ENCODE results near the gene RPEL1.
A peak's percentile ranks its signal among the peaks of the same experiment; 100 is the strongest.

The RPEL1 gene

GRCh38 chr10:103278537-103278823 lies 32.8 kb downstream of the RPEL1 start:
- peak overlapping the region; percentile 21 for H3K4me3 ChIP-seq (ENCODE audit: low read depth, low read length)

DNA sequence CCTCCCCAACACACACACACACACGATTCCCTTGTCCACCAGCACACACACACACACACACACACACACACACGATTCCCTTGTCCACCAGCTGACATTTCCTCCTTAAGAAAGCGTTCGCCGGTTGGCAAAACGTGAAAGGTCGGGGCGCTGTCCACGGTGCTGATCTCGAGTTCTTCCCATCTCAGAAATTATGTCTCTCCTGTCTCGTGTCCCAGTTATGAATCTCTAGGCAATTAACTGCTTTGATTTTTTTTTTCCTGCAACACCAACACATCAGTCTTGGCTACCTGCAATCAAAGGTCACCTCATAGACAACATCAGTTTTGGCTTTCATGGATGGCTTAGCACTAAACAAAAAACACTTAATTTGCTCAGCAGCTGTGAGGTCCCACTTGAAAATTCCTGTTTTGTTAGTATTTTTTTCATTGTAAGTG lies 33.2 kb downstream of the RPEL1 start:
- peak overlapping the region; percentile 21 for H3K4me3 ChIP-seq (ENCODE audit: low read depth, low read length)

DNA sequence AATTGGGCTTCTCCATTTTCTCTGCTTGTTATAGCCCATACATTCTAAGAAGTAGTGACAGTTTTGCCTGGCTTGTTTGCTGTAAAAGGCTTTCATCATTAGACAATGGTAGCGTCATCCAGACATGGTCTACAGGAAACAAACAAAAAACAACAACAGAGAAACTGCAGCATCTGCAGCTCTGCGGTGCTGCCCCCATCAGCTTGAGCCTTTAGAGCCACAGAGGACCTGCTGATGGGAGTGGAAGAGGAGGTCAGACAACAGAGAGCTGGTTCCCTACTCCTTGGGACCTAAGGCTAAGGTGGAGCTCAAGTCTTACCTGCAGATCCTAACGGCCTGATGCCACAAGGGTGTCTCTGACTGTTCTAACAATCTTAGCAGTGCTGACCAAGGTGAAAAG lies 34.3 kb downstream of the RPEL1 start:
- H3K4me3 ChIP-seq (ENCODE audit: low read depth, low read length), result no peak overlapping the region

GRCh38 chr10:103280506-103280905 lies 34.8 kb downstream of the RPEL1 start:
- no peak overlapping the region for H3K4me3 ChIP-seq (ENCODE audit: low read depth, low read length)

DNA sequence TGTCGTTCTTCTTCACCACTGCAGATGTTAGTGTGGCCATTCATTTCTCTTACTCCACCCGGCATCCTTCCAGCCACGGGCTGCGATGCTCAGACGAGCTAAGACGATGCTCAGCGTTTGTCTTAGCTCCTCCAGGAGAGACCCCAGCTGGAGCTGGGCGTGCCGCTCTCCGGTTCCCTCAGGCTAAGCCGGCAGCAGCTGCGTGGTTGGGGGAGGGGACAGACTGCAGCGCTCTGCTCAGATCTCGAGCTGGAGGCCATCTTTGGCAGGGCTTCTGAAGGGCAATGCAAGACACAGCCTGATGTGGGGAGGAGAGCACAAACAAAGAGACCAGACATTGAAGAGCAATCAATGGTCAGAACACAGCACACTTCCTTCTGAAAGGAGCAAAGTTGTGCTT lies 36.1 kb downstream of the RPEL1 start:
- no peak overlapping the region for H3K4me3 ChIP-seq (ENCODE audit: low read depth, low read length)

- no peak overlapping the region for H3K4me3 ChIP-seq (ENCODE audit: low read depth, low read length)
Measured at GRCh38 chr10:103282961-103283360, 37.3 kb downstream of the RPEL1 start.

GRCh38 chr10:103284170-103284569 lies 38.5 kb downstream of the RPEL1 start:
- H3K4me3 ChIP-seq (ENCODE audit: low read depth, low read length), result no peak overlapping the region

DNA sequence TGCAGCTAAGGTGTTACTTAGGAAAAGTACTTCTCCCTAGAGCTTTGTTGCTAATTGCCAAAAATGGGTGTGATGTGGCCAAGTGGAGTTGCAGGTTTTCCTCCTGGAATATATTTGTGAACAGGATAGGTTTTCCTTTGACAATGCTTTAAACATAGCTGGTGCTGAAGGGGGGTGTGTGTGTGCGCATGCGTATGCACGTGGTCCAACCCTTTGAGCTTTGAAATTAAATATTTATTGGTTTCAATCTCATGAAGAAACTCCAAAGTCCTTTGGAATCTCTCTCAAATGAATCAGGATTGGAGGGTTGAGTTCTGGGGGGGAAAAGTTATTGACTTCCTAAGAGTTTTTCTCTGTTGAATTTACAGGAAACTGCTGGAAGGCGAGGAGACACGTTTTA lies 42.3 kb downstream of the RPEL1 start:
- no peak overlapping the region for H3K4me3 ChIP-seq (ENCODE audit: low read depth, low read length)

DNA sequence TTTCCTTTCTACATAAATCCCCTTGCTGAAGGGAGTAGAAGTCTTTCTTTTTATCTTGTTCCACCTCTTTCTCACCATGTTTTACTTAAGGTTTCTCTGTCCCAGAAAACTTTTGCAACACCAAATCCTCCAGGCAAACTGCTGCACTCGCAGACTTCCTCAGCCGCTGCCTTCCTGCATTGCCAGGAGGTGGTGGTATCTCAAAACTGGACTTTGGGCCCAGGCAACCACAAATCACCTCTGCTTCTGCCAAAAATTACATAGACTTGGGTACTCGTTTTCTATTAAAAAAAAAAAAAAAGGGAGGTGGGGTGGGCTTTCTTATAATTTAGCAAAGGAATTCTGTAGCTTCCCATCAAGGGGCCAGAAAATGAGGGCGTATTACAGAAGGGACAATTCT lies 45.9 kb downstream of the RPEL1 start:
- no peak overlapping the region for H3K4me3 ChIP-seq (ENCODE audit: low read depth, low read length)

GRCh38 chr10:103295374-103296015 lies 49.8 kb downstream of the RPEL1 start:
- H3K4me3 ChIP-seq (ENCODE audit: low read depth, low read length), result no peak overlapping the region

Data from iPS-11a (cell line).